ENCODE data around the gene WRAP53.

WRAP53 gene

GRCh38 chr17:7684851-7685532 is 3.3 kb upstream of the WRAP53 start:
- no peak for DNase-seq

GRCh38 chr17:7685533-7686221 is 2.6 kb upstream of the WRAP53 start:
- peak; percentile 84 for DNase-seq

GRCh38 chr17:7686222-7687071 is 1.8 kb upstream of the WRAP53 start:
- DNase-seq, result peak; percentile 67

GRCh38 chr17:7687072-7687907 is 987 bp upstream of the WRAP53 start, which contains the start of gene TP53:
Gene TP53 (minus strand): TSS chr17:7687490. CDS start chr17:7676594, 10,896 bp downstream.
- DNase-seq, result peak; percentile 78

GRCh38 chr17:7688808-7689316 is 585 bp downstream of the WRAP53 start:
- no peak for DNase-seq

GRCh38 chr17:7695586-7695985 is 7.3 kb downstream of the WRAP53 start:
- DNase-seq, result no peak

- no peak for DNase-seq
These were observed 9.7 kb downstream of the WRAP53 start for GRCh38 chr17:7697828-7698588.

GRCh38 chr17:7700510-7700909 is 12.2 kb downstream of the WRAP53 start:
- no peak for DNase-seq

- no peak for DNase-seq
These were observed 13.4 kb downstream of the WRAP53 start for GRCh38 chr17:7701681-7702080.

- no peak for DNase-seq
These were observed 14.5 kb downstream of the WRAP53 start for GRCh38 chr17:7702776-7703175.

GRCh38 chr17:7703584-7704479 is 15.6 kb downstream of the WRAP53 start:
- DNase-seq, result no peak

- no peak for DNase-seq
These were observed 16.5 kb downstream of the WRAP53 start, which contains the start of gene EFNB3 for GRCh38 chr17:7704601-7705268. Gene EFNB3 (plus strand): TSS chr17:7705202. CDS start chr17:7705599, 397 bp downstream.

- no peak for DNase-seq
These were observed 17.3 kb downstream of the WRAP53 start for GRCh38 chr17:7705269-7706255.

GRCh38 chr17:7706631-7707354 is 18.5 kb downstream of the WRAP53 start:
- no peak for DNase-seq

GRCh38 chr17:7707446-7707845 is 19.2 kb downstream of the WRAP53 start:
- no peak for DNase-seq

- no peak for DNase-seq
These were observed 19.8 kb downstream of the WRAP53 start for GRCh38 chr17:7707858-7708750.

GRCh38 chr17:7709031-7709430 is 20.8 kb downstream of the WRAP53 start:
- DNase-seq, result no peak

All from stimulated activated CD4-positive, alpha-beta T cell treated with anti-CD3 and anti-CD28 coated beads, Interleukin-12 subunit alpha, Interleukin-12 subunit beta, amount 100 ng/mL, for 4 hours (primary cell).